Measurements from ENCODE around the gene RNF31.
A peak's percentile ranks its signal among the peaks of the same experiment; 100 is the strongest.

GRCh38 chr14:24146453-24146977, 783 bp upstream of the RNF31 start, which contains the start of gene PSME2:
- TF ChIP-seq CTCF (IDR thresholded peaks at IDR 0.05), result no peak
- TF ChIP-seq POLR2AphosphoS5 (IDR thresholded peaks at IDR 0.05), result peak; percentile 29 to 71

Measured in esophagus muscularis mucosa (tissue), 3 donors.